HG03571 (cell line): ENCODE results near the gene GHRHR.

Source experiments
- ATAC-seq: cut with Tn5 transposase; IDR thresholded peaks from one replicate; pipeline ENCODE4 v1.9.1; 2021; ENCODE audit not compliant: unreplicated experiment

GHRHR gene

GRCh38 chr7:30968294-30968693 lies 4.5 kb downstream of the GHRHR start:
- no peak for ATAC-seq

- no peak for ATAC-seq
Observed at GRCh38 chr7:30968747-30969603, 5.2 kb downstream of the GHRHR start.

GRCh38 chr7:30969604-30969970 lies 5.8 kb downstream of the GHRHR start:
- no peak for ATAC-seq

- no peak for ATAC-seq
Observed at GRCh38 chr7:30970074-30970473, 6.3 kb downstream of the GHRHR start.

- no peak for ATAC-seq
Observed at GRCh38 chr7:30970594-30971094, 6.9 kb downstream of the GHRHR start.

GRCh38 chr7:30971440-30971839 lies 7.7 kb downstream of the GHRHR start:
- ATAC-seq, result no peak

GRCh38 chr7:30971840-30972563 lies 8.2 kb downstream of the GHRHR start:
- ATAC-seq, result no peak

- no peak for ATAC-seq
Observed at GRCh38 chr7:30973292-30973691, 9.5 kb downstream of the GHRHR start.

- ATAC-seq, result no peak
Observed at GRCh38 chr7:30973791-30974604, 10.2 kb downstream of the GHRHR start.

- peak; percentile 89 for ATAC-seq
Observed at GRCh38 chr7:30974605-30975255, 11.0 kb downstream of the GHRHR start.

- ATAC-seq, result no peak
Observed at GRCh38 chr7:30975256-30975899, 11.6 kb downstream of the GHRHR start.

GRCh38 chr7:30976381-30976780 lies 12.6 kb downstream of the GHRHR start:
- no peak for ATAC-seq

- no peak for ATAC-seq
Observed at GRCh38 chr7:30977222-30977621, 13.5 kb downstream of the GHRHR start.

- ATAC-seq, result no peak
Observed at GRCh38 chr7:30977896-30978564, 14.3 kb downstream of the GHRHR start.

GRCh38 chr7:30979027-30979426 lies 15.3 kb downstream of the GHRHR start:
- no peak for ATAC-seq

- no peak for ATAC-seq
Observed at GRCh38 chr7:30980194-30980593, 16.4 kb downstream of the GHRHR start.

GRCh38 chr7:30980751-30981150 lies 17.0 kb downstream of the GHRHR start:
- no peak for ATAC-seq

GRCh38 chr7:30983042-30983913 lies 19.5 kb downstream of the GHRHR start:
- ATAC-seq, result peak; percentile 70

GRCh38 chr7:30983914-30984247 lies 20.1 kb downstream of the GHRHR start:
- ATAC-seq, result no peak
